Stomach (tissue), 9 donors: ENCODE results near the gene COX4I1. TPM values are rescaled to one million over a fixed set of nuclear protein-coding genes. Genes with fewer than 3 reads are reported as not detected.

ENCODE experiments used
- DNase-seq, 2 donors: peaks; one replicate each; pipeline versions ENCODE4 v3.0.0 to v3.0.0-alpha.2; 2013 to 2019
- H3K27ac ChIP-seq, 5 donors: fragments of 200-600 bp in 4 of 5; sonication (generic) in 4 of 5; one replicate each; pipeline ENCODE4 v1.5.1; 2013 to 2019; ENCODE audit warnings: mild to moderate bottlenecking in 1 of 5, moderate library complexity in 1 of 5
- H3K27me3 ChIP-seq, 3 donors: fragments of 200-600 bp; sonication (generic); one replicate each; pipeline ENCODE4 v1.5.1; 2017 to 2019; ENCODE audit warnings: mixed run types in 1 of 3
- H3K36me3 ChIP-seq, 4 donors: fragments of 200-600 bp; sonication (generic); 1 replicate in 3 of 4; 2 replicates in 1 of 4; pipeline ENCODE4 v1.5.1; 2016 to 2019
- H3K4me1 ChIP-seq, 4 donors: fragments of 200-600 bp; sonication (generic); one replicate each; pipeline ENCODE4 v1.5.1; 2016 to 2019
- H3K4me3 ChIP-seq, 4 donors: fragments of 200-600 bp; sonication (generic) in 3 of 4; one replicate each; pipeline ENCODE4 v1.5.1; 2016 to 2019; ENCODE audit warnings: mild to moderate bottlenecking in 1 of 4
- H3K9me3 ChIP-seq, 4 donors: fragments of 200-600 bp; sonication (generic); one replicate each; pipeline ENCODE4 v1.5.1; 2016 to 2019
- EP300 ChIP-seq: sonication (generic); formaldehyde crosslinking; IDR thresholded peaks from one replicate; pipeline ENCODE4 v1.6.1; 2017; ENCODE audit warnings: antibody characterized with exemption
- POLR2A ChIP-seq, 4 donors: fragments of 450-650 bp; IDR thresholded peaks; one replicate each; pipeline ENCODE4 v1.6.1; 2016; ENCODE audit warnings: antibody characterized with exemption in 4 of 4, control low read depth in 2 of 4, mild to moderate bottlenecking in 1 of 4, moderate library complexity in 1 of 4
- POLR2AphosphoS5 ChIP-seq, 3 donors: sonication (generic); formaldehyde crosslinking; IDR thresholded peaks; one replicate each; pipeline ENCODE4 v1.6.1; 2016; ENCODE audit warnings: antibody characterized with exemption in 3 of 3
- whole genome bisulfite sequencing, 5 donors: extraction: QIAGEN DNeasy Blood & Tissue Kit in 3 of 5; methylation state at CpG; one replicate each; pipeline versions ENCODE4 v1.1.5 to v1.1.7; 2013 to 2018; 5-methylcytosine and 5-hydroxymethylcytosine counted together
- intact Hi-C: fragments of 100-400 bp; cut with DNase I; formaldehyde crosslinking; loops from one replicate; pipeline ENCODE4 v1.15.1; 2023; ENCODE audit warnings: low total_unique reads
- polyA plus RNA-seq, 3 donors: library from polyadenylated mRNA; stranded (reverse); fragments of 200-250 nt; gene quantifications; one replicate each; pipeline ENCODE4 v1.2.3, GENCODE V29; 2013
- total RNA-seq, 5 donors: library from RNA; depleted of rRNA; stranded (reverse); fragments of >200 nt; gene quantifications; one replicate each; pipeline versions ENCODE4 v1.1.0 to v1.2.3, GENCODE V29; 2014 to 2016
- TF ChIP-seq, protein P1 (sequence below), 7 experiments: fragments of 450-650 bp in 4 of 7; fragments of 200-600 bp in 3 of 7; sonication (generic) in 3 of 7; IDR thresholded peaks; one replicate each; pipeline ENCODE4 v1.5.1; 2016 to 2019; ENCODE audit warnings: antibody characterized with exemption in 7 of 7, control low read depth in 2 of 7, mild to moderate bottlenecking in 1 of 7
- donor health status: healthy with polysubstance abuse.
- donor health status: Bipolar disorder and iron deficiency.
- donor health status: healthy.

Gene COX4I1
- total and polyA plus RNA-seq, 8 donors = 57.2 to 1,368 (median 668) TPM

DNA sequence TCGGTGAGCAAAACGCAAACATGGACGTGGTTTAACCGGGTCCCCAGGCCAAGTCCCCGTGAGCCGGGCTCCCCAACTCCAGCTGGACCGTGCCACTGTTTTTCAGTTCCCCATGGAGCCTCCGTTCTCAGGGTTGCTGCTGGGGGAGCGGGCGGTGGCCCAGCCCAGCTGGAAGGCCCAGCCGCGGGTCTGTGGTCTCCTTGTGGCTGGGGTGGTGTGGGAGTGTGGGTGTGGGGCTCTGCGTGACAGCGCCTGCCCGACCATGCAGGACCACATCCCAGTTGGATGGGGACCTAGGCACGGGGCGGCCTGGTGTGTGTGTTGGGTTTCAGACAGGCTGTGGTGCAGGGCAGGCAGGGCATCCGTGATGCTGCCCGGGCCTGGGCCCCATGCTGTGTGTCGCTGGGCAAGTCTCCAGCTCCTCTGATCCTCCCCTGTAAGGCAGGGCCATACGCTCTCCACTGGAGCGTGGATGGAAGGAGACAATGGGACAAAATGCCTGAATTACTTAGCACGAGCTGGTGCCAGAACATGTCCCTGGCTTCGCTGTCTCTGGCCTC, 40.3 kb downstream of the COX4I1 start:
- no peaks in the 10 kb centered on the region for H3K36me3 ChIP-seq
- 82 to 92% (median 88%) methylated on average over 22 to 24 of the region's 24 CpGs for WGBS, 5 donors
- peaks cover 1 to 12% (median 4%) of the 10 kb centered on the region in 4 donors for H3K4me1 ChIP-seq
- no peak for TF ChIP-seq EP300
- TF ChIP-seq POLR2A (IDR thresholded peaks at IDR 0.05) = no peak
- TF ChIP-seq, protein P1, sequence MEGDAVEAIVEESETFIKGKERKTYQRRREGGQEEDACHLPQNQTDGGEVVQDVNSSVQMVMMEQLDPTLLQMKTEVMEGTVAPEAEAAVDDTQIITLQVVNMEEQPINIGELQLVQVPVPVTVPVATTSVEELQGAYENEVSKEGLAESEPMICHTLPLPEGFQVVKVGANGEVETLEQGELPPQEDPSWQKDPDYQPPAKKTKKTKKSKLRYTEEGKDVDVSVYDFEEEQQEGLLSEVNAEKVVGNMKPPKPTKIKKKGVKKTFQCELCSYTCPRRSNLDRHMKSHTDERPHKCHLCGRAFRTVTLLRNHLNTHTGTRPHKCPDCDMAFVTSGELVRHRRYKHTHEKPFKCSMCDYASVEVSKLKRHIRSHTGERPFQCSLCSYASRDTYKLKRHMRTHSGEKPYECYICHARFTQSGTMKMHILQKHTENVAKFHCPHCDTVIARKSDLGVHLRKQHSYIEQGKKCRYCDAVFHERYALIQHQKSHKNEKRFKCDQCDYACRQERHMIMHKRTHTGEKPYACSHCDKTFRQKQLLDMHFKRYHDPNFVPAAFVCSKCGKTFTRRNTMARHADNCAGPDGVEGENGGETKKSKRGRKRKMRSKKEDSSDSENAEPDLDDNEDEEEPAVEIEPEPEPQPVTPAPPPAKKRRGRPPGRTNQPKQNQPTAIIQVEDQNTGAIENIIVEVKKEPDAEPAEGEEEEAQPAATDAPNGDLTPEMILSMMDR (IDR thresholded peaks at IDR 0.05) = no peak
- no peak for TF ChIP-seq POLR2AphosphoS5 (IDR thresholded peaks at IDR 0.05)
- no peaks in the 10 kb centered on the region for H3K9me3 ChIP-seq
- no peak overlapping the region for H3K4me3 ChIP-seq
- peaks cover 0 to 56% (median 0%) of the 10 kb centered on the region in 3 donors for H3K27me3 ChIP-seq
- intact Hi-C loops = no loop called here
- no peak overlapping the region for H3K27ac ChIP-seq
- no peak for DNase-seq

DNA sequence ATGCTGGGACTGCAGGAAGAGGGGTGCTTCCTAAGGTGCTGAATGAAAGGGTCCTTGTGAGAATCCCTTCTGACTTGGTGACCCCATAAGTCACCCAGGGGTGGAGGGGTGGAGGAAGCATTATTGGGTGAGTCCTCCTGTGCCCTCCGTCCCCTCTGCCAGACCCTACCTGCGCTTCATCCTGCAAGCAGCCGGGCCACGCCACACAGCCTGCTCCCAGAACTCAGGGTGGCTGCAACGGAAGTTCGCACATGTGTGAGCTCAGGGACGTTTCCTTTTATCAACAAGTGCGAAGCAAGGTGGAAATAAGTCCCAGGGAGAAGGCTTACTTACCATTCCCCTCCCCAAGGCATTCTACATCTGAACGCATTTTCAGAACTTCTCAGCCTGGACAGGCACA, 40.9 kb downstream of the COX4I1 start:
- WGBS, 5 donors = 86 to 95% (median 91%) methylated on average over 9 of the region's 9 CpGs
- DNase-seq = no peak
- no peak overlapping the region for H3K27ac ChIP-seq
- intact Hi-C loops = no loop called here
- no peaks in the 10 kb centered on the region for H3K9me3 ChIP-seq
- no peaks in the 10 kb centered on the region for H3K36me3 ChIP-seq
- H3K4me3 ChIP-seq = no peak overlapping the region
- H3K4me1 ChIP-seq = peaks cover 8 to 18% (median 10%) of the 10 kb centered on the region in 4 donors
- no peak for TF ChIP-seq POLR2A (IDR thresholded peaks at IDR 0.05)
- TF ChIP-seq EP300 = no peak
- TF ChIP-seq POLR2AphosphoS5 (IDR thresholded peaks at IDR 0.05) = no peak
- TF ChIP-seq, protein P1 (IDR thresholded peaks at IDR 0.05) = no peak
- peaks cover 0 to 49% (median 0%) of the 10 kb centered on the region in 3 donors for H3K27me3 ChIP-seq

DNA sequence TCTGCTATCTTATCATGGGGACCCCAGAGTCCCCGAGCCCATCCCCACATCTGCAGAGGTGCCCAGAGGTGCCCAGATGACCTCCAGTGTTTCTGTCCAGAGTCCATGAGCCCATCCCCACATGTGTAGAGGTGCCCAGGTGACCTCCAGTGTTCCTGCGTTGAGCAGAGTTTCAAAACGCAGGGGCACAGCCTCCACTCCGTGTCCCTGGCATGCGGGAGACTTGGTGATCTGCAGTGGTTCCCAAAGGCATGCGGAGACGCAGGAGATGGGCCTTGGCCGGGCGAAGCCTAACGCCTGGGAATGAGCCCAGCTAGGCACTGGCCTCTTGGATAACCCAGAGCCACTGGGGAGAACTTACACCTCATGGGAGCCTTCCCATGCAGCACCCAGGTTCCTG, 41.3 kb downstream of the COX4I1 start:
- DNase-seq = no peak
- Histone ChIP-seq H3K27me3 (peaks cover 0 to 45% (median 0%) of the 10 kb centered on the region in 3 donors), H3K9me3 (no peaks in the 10 kb centered on the region), H3K4me3 (no peak overlapping the region), H3K4me1 (peaks cover 8 to 15% (median 11%) of the 10 kb centered on the region in 4 donors), H3K36me3 (no peaks in the 10 kb centered on the region), H3K27ac (no peak overlapping the region)
- intact Hi-C loops = no loop called here
- 84 to 96% (median 94%) methylated on average over 4 to 10 of the region's 10 CpGs for WGBS, 5 donors
- TF ChIP-seq, protein P1 (IDR thresholded peaks at IDR 0.05) = no peak
- no peak for TF ChIP-seq POLR2AphosphoS5 (IDR thresholded peaks at IDR 0.05)
- no peak for TF ChIP-seq POLR2A (IDR thresholded peaks at IDR 0.05)
- TF ChIP-seq EP300 = no peak

DNA sequence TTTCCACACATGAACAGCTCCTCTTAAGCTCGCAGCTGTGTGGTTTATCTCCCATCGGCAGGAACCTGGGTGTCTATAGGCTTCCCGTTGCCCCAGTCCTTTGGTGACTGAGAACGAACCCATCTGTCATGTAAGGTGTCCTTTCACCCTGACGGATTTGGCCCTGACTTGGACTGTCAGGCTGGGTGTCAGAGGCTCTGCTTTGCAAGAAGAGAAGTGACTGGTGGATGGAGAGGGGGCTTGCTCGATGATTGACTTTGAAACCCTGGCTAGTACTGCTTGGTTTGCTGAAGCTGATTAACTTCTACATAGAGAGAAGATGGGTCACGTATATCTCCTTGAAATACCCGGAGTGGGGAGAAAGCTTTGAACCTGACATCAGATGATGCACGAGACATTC, 42.9 kb downstream of the COX4I1 start:
- Histone ChIP-seq H3K4me3 (no peak overlapping the region), H3K36me3 (no peaks in the 10 kb centered on the region), H3K4me1 (peaks cover 8 to 12% (median 10%) of the 10 kb centered on the region in 4 donors), H3K27ac (no peak overlapping the region), H3K9me3 (no peaks in the 10 kb centered on the region), H3K27me3 (peaks cover 0 to 39% (median 0%) of the 10 kb centered on the region in 3 donors)
- TF ChIP-seq, protein P1 (IDR thresholded peaks at IDR 0.05) = no peak
- no peak for TF ChIP-seq EP300
- TF ChIP-seq POLR2AphosphoS5 (IDR thresholded peaks at IDR 0.05) = no peak
- TF ChIP-seq POLR2A (IDR thresholded peaks at IDR 0.05) = no peak
- no peak for DNase-seq
- intact Hi-C loops = no loop called here
- WGBS, 5 donors = 92 to 97% (median 95%) methylated on average over 9 of the region's 9 CpGs
